AG09319 (cell line): ENCODE measurements around the gene ERVW-1.
A peak's percentile ranks its signal among the peaks of the same experiment; 100 is the strongest.
"Not testable (repeated sequence)": the region's sequence is repeated elsewhere in the genome, so short reads cannot be mapped to it uniquely, and the experiment has no call there.

Source experiments
- DNase-seq: peaks from one replicate; pipeline ENCODE4 v3.0.0-alpha.2; 2010; ENCODE audit warnings: low read depth; ENCODE audit errors: extremely low read depth
- CTCF ChIP-seq: IDR thresholded peaks from 2 replicates; pipeline ENCODE4 v1.5.1; 2011; ENCODE audit warnings: low read depth, mild to moderate bottlenecking, inconsistent platforms, low read length, moderate library complexity

ERVW-1 gene

GRCh38 chr7:92448205-92448747 lies 29.5 kb downstream of the ERVW-1 start:
- DNase-seq = no peak
- peak; percentile 56 for TF ChIP-seq CTCF

DNA sequence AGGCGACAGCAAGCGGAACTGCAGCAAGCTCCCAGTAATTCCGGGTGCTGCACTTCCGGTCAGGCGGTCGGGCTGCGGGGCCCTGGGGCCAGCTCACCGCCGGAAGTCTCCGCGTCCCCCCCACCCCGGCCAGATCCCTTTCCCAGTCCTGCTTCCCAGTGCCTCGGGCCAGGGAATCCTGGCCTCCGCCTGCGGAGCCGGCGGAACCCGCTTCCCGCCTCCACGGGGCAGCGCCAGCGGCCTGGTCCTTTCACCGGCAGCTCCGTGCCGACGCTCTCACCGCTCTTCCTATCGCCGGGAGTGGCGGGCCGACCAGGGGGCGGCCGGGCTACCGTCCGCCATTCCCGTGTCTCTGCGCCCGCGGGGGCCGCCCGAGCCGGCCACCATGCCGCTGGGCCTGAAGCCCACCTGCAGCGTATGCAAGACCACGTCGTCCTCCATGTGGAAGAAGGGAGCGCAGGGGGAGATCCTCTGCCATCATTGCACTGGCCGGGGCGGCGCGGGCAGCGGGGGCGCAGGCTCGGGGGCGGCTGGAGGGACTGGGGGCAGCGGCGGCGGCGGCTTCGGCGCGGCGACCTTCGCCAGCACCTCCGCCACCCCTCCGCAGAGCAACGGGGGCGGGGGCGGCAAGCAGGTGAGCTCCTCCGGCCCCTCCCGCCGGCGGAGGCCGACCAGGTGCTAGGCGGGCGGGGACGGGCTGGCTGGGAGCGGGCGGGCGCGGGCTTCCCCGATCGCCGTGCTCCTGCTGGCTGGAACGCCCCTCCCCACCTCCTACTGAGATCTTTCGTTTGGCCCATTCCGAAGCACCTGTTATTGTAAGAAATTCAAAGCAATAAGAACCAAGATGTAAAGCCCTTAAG lies 30.2 kb downstream of the ERVW-1 start, which contains the start of gene GATAD1:
Gene GATAD1 (plus strand): TSS at position 138 of the 860 bp plus-strand sequence. CDS start 248 bp downstream, at position 386.
- DNase-seq = peak; percentile 78
- peak; percentile 92 for TF ChIP-seq CTCF

DNA sequence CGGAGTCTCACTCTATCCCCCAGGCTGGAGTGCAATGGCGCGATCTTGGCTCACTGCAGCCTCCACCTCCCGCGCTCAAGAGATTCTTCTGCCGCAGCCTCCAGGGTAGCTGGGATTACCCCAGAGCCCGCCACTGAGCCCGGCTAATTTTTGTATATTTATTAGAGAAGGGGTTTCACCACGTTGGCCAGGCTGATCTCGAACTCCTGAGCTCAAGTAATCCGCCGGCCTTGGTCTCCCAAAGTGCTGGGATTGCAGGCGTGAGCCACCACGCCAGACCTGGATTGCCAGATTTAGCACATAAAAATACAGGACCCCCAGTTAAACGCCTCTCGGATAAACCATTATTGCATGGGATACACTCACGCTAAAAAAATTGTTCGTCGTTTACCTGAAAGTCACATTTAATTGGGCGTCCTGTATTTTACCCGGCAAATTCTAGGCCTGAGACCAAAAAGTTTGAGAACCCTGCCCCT lies 30.8 kb downstream of the ERVW-1 start:
- DNase-seq = no peak
- TF ChIP-seq CTCF = no peak

DNA sequence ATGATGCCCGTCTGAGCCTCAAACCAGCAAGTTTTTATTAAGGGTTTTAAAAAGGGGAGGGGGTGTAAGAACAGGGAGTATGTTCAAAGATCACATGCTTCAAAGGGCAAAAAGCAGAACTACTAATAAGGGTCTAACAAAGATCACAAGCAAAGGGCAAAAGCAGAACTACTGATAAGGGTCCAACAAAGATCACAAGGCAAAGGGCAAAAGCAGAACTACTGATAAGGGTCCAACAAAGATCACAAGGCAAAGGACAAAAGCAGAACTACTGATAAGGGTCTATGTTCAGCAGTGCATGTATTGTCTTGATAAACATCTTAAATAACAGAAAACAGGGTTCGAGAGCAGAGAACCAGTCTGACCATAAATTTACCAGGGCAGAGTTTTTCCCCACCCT lies 35.0 kb downstream of the ERVW-1 start:
- not testable (repeated sequence) for DNase-seq

DNA sequence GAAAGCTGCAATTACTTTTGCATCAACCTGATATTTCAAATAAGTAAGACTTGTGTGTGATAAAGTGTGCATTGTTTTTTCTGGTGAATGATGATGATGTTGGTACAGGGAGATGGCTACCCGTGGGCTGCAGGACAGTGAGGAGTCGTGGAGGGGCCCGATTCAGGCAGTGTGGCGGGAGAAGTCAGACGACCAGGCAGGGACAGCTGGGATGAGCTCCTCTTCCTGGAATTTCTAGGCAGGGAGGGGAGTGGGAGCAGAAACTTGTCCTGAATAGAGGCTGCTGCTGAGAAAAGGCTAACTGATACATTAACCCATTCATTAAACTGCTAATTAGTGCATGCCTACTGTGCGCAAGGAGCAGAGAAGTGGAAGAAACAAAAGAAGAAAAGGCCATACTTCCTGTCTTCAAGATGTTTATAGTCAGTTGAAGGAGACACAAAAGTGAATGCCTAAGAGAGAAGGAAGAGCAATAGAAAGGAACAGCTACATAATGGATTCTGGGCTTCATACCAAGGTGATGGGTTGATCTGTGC lies 39.7 kb downstream of the ERVW-1 start:
- no peak for DNase-seq
- no peak for TF ChIP-seq CTCF

- DNase-seq = no peak
- no peak for TF ChIP-seq CTCF
These were observed 40.9 kb downstream of the ERVW-1 start for GRCh38 chr7:92436612-92437445.

- TF ChIP-seq CTCF = no peak
- DNase-seq = no peak
These were observed 42.2 kb downstream of the ERVW-1 start for GRCh38 chr7:92435542-92435941.
